ENCODE results near the gene NSD1.

Gene NSD1

GRCh38 chr5:177098120-177098469, 35.5 kb upstream of the NSD1 start:
- DNase-seq (ENCODE audit: low spot score): no peak

- no peak for DNase-seq (ENCODE audit: low spot score)
Observed at GRCh38 chr5:177098470-177099141, 35.0 kb upstream of the NSD1 start.

- DNase-seq (ENCODE audit: low spot score): no peak
Observed at GRCh38 chr5:177099422-177100093, 34.0 kb upstream of the NSD1 start.

GRCh38 chr5:177100714-177101121, 32.9 kb upstream of the NSD1 start:
- no peak for DNase-seq (ENCODE audit: low spot score)

GRCh38 chr5:177103523-177104253, 29.9 kb upstream of the NSD1 start:
- DNase-seq (ENCODE audit: low spot score): no peak

GRCh38 chr5:177105691-177106476, 27.7 kb upstream of the NSD1 start:
- no peak for DNase-seq (ENCODE audit: low spot score)

GRCh38 chr5:177107159-177107558, 26.4 kb upstream of the NSD1 start:
- no peak for DNase-seq (ENCODE audit: low spot score)

GRCh38 chr5:177109810-177110209, 23.8 kb upstream of the NSD1 start:
- DNase-seq (ENCODE audit: low spot score): no peak

GRCh38 chr5:177111720-177112394, 21.7 kb upstream of the NSD1 start:
- DNase-seq (ENCODE audit: low spot score): peak; percentile 85

GRCh38 chr5:177112589-177113220, 20.9 kb upstream of the NSD1 start:
- no peak for DNase-seq (ENCODE audit: low spot score)

- peak; percentile 88 for DNase-seq (ENCODE audit: low spot score)
Observed at GRCh38 chr5:177113566-177114424, 19.8 kb upstream of the NSD1 start.

- DNase-seq (ENCODE audit: low spot score): no peak
Observed at GRCh38 chr5:177116631-177117373, 16.8 kb upstream of the NSD1 start.

- DNase-seq (ENCODE audit: low spot score): no peak
Observed at GRCh38 chr5:177117441-177118045, 16.0 kb upstream of the NSD1 start.

GRCh38 chr5:177122566-177122965, 11.0 kb upstream of the NSD1 start:
- no peak for DNase-seq (ENCODE audit: low spot score)

GRCh38 chr5:177123789-177124485, 9.6 kb upstream of the NSD1 start:
- peak; percentile 61 for DNase-seq (ENCODE audit: low spot score)

GRCh38 chr5:177124486-177124991, 9.0 kb upstream of the NSD1 start:
- DNase-seq (ENCODE audit: low spot score): peak; percentile 77

GRCh38 chr5:177126771-177127170, 6.8 kb upstream of the NSD1 start:
- DNase-seq (ENCODE audit: low spot score): no peak

- DNase-seq (ENCODE audit: low spot score): no peak
Observed at GRCh38 chr5:177128551-177128981, 5.0 kb upstream of the NSD1 start.

Measured in NAMALWA (cell line).